ENCODE data around the gene PPP3R1.
A peak's percentile ranks its signal among the peaks of the same experiment; 100 is the strongest.

The PPP3R1 gene

DNA sequence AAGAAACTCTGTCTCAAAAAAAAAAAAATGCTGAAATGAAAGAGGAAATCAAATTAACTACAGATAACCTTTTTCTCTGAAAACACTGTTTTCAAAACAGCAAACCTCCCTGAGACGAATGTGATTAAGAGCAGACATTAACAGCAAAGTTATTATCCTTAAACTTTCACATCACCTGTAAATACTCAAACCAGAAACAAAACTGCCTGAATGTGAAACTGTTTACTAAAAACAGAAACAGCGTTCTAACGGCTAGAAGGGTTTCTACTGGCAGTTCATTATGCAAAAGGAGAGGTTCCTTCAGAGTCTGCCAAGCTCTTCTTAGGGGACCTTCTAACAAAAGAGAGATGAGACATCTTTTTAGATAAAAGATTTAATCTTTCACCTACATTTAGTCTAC is 48.7 kb downstream of the PPP3R1 start:
- H3K27me3 ChIP-seq (ENCODE audit: insufficient read depth, poor library complexity, severe bottlenecking), result no peaks in the 10 kb centered on the region
- no peak overlapping the region for H3K27ac ChIP-seq (replicated peaks)
- DNase-seq (ENCODE audit: low read depth in 1 of 2, low spot score in 1 of 2), result no peak
- no peak for TF ChIP-seq POLR2AphosphoS5 (IDR thresholded peaks at IDR 0.05; ENCODE audit: low read depth)
- no peak for TF ChIP-seq SPI1 (IDR thresholded peaks at IDR 0.05; ENCODE audit: borderline replicate concordance, low read depth)
- no peak for TF ChIP-seq GABPA (IDR thresholded peaks at IDR 0.05; ENCODE audit: low read depth)
- TF ChIP-seq, protein P1, sequence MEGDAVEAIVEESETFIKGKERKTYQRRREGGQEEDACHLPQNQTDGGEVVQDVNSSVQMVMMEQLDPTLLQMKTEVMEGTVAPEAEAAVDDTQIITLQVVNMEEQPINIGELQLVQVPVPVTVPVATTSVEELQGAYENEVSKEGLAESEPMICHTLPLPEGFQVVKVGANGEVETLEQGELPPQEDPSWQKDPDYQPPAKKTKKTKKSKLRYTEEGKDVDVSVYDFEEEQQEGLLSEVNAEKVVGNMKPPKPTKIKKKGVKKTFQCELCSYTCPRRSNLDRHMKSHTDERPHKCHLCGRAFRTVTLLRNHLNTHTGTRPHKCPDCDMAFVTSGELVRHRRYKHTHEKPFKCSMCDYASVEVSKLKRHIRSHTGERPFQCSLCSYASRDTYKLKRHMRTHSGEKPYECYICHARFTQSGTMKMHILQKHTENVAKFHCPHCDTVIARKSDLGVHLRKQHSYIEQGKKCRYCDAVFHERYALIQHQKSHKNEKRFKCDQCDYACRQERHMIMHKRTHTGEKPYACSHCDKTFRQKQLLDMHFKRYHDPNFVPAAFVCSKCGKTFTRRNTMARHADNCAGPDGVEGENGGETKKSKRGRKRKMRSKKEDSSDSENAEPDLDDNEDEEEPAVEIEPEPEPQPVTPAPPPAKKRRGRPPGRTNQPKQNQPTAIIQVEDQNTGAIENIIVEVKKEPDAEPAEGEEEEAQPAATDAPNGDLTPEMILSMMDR (IDR thresholded peaks at IDR 0.05; ENCODE audit: insufficient read depth, low read length), result no peak
- H3K4me3 ChIP-seq (replicated peaks; ENCODE audit: insufficient read depth, low read length), result no peak overlapping the region

DNA sequence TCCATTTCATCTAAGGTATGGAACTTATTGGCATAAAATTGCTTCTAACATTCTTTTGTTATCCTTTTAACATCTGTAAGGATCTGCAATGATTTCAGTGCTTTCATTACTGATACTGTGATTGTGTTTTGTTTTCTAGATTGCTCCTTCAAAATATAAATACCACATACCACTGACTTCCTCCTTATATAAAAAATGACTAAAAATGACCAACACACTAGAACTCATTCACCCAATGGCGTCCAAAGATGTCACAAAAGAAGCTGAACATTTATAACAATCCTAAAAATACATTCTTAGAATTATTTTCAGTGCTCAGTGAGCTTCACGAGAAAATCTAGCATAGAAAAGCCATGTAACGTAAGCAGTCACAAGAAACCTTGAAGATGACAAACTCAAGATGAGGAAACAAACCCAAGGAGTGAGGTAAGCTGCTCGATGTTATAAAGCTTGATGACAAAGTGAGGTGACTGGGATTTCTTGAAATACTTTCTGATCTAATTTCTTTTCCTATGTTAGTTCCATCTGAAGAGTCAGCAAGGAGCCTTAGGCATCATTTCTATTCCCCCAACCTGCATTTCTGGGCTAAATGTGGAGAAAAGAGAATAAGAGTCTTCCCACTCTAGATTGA is 52.1 kb downstream of the PPP3R1 start:
- H3K27me3 ChIP-seq (ENCODE audit: insufficient read depth, poor library complexity, severe bottlenecking), result no peaks in the 10 kb centered on the region
- DNase-seq (ENCODE audit: low read depth in 1 of 2, low spot score in 1 of 2), result peak in 1 of 2 experiments; percentile 10
- no peak overlapping the region for H3K4me3 ChIP-seq (replicated peaks; ENCODE audit: insufficient read depth, low read length)
- TF ChIP-seq SPI1 (IDR thresholded peaks at IDR 0.05; ENCODE audit: borderline replicate concordance, low read depth) (no peak), GABPA (IDR thresholded peaks at IDR 0.05; ENCODE audit: low read depth) (no peak), POLR2AphosphoS5 (IDR thresholded peaks at IDR 0.05; ENCODE audit: low read depth) (no peak)
- TF ChIP-seq, protein P2, sequence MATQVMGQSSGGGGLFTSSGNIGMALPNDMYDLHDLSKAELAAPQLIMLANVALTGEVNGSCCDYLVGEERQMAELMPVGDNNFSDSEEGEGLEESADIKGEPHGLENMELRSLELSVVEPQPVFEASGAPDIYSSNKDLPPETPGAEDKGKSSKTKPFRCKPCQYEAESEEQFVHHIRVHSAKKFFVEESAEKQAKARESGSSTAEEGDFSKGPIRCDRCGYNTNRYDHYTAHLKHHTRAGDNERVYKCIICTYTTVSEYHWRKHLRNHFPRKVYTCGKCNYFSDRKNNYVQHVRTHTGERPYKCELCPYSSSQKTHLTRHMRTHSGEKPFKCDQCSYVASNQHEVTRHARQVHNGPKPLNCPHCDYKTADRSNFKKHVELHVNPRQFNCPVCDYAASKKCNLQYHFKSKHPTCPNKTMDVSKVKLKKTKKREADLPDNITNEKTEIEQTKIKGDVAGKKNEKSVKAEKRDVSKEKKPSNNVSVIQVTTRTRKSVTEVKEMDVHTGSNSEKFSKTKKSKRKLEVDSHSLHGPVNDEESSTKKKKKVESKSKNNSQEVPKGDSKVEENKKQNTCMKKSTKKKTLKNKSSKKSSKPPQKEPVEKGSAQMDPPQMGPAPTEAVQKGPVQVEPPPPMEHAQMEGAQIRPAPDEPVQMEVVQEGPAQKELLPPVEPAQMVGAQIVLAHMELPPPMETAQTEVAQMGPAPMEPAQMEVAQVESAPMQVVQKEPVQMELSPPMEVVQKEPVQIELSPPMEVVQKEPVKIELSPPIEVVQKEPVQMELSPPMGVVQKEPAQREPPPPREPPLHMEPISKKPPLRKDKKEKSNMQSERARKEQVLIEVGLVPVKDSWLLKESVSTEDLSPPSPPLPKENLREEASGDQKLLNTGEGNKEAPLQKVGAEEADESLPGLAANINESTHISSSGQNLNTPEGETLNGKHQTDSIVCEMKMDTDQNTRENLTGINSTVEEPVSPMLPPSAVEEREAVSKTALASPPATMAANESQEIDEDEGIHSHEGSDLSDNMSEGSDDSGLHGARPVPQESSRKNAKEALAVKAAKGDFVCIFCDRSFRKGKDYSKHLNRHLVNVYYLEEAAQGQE (IDR thresholded peaks at IDR 0.05; ENCODE audit: insufficient replicate concordance, low read depth), result no peak
- TF ChIP-seq, protein P1 (IDR thresholded peaks at IDR 0.05; ENCODE audit: insufficient read depth, low read length), result no peak
- no peak overlapping the region for H3K27ac ChIP-seq (replicated peaks)

DNA sequence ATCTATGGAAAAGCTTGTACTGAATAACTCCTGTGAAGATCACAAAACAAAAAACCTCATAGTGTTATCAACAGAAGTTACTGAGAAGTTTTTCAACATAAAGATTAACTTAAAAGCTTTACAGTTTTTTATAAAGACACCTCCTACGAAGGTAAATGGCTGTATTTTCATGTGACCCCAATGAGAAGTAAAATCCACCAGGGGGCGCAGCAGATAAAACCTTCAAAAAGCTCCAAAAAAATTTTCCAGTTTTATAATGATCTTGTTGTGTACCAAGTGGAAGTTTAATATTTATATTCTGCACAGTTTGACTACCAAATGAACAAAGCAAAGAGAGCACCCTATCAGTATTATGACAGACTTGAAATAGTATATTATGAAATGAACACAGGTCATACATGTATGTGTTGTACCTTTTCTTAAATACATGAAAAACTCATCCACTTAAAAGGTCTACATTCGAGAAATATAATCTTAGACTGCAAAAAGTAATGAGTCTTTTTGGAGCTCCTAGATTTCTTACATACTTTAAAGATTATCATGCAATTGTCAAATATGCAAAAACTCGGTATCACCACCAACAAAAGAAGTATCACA is 56.1 kb downstream of the PPP3R1 start:
- Histone ChIP-seq H3K27me3 (ENCODE audit: insufficient read depth, poor library complexity, severe bottlenecking) (no peaks in the 10 kb centered on the region), H3K27ac (replicated peaks) (no peak overlapping the region), H3K4me3 (replicated peaks; ENCODE audit: insufficient read depth, low read length) (no peak overlapping the region)
- TF ChIP-seq SPI1 (IDR thresholded peaks at IDR 0.05; ENCODE audit: borderline replicate concordance, low read depth), result no peak
- TF ChIP-seq, protein P2 (IDR thresholded peaks at IDR 0.05; ENCODE audit: insufficient replicate concordance, low read depth), result no peak
- TF ChIP-seq, protein P1 (IDR thresholded peaks at IDR 0.05; ENCODE audit: insufficient read depth, low read length), result peak; percentile 21
- peak in 1 of 2 experiments; percentile 37 for DNase-seq (ENCODE audit: low read depth in 1 of 2, low spot score in 1 of 2)

Data from HL-60 (cell line).